NOMO-1 treated with dmso at 0.1 percent for 144 hours (cell line): ENCODE results near the gene KCNQ1.

ENCODE experiments used
- DNase-seq: peaks from one replicate; lab custom pipeline; 2025; ENCODE audit not compliant: unreplicated experiment; lab: John Stamatoyannopoulos, UW

The KCNQ1 gene

DNA sequence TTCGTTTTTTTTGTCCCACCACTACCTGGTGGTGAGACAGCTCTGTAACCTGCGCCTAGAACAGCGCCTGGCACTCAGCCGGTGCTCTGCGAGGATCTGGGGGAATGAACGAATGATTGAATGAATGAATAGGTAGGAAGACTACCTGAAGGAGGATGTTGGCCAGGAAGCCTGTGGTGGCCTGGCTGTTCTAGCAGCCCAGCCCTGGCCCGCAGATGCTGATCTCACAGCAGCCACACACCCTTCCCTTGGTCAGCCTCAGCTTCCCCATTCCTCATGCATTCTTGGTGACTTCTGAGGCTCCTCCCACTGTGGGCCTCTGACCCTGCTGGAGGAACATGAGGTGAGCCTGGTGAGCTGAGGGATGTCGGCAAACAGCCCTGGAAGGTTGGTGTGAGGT is 4.2 kb upstream of the KCNQ1 start:
- no peak for DNase-seq

DNA sequence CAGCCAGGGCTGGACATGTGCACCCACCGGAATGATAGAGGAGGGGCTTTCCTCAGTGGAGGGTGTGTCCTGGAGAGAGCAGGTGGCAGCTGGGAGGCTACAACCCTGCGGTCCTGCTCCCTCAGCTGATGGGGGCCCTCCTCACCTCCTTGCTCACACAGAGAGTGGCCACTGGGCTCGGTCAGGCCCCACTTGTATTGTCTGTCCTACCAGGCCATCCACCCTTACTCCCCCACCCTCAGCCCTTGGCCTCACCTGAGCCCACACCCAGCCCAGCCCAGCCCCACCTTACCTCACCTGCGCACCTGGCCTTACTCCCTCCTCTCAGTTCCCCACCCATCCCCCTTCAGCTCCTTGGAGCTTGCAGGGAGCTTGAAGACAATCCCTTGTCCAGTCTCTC is 3.6 kb upstream of the KCNQ1 start:
- DNase-seq: no peak

DNA sequence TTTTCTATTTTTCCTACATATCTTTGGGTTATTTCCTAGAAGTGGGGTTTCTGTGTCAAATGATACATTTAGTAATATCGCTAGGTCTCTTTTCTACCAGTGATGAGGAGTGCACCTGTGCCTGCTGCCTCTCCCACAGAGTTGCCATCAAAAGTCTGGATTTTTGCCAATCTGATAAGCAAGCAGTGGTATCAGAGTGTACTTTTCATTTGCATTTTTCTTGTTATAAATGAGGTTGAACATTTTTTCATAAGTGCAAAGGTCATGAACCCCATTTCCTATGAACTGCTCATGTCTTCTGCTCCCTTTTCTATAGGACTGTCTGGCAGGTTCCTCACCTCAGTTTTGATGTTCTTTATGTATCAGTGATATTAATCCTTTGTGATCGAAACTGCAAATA is 2.2 kb upstream of the KCNQ1 start:
- DNase-seq: no peak

DNA sequence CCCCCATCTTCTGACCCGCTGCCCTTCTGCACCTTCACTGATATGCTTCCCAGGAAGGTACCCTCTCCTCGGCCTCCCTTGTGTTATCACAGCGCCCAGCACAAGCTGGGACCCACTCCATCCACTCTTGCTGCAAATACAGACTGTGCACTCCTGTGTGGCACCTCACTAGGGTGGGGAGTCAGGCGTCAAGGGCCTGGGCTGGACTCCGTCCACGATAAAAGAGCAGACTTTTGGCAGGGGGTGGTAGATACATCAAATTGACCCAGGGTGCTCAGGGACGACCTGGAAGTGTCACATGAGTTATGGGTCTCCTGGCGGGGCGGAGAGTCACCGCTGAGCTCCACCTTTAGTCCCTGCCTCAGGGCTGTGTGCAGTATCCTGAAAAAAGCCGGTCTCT is 1.4 kb upstream of the KCNQ1 start:
- no peak for DNase-seq

DNA sequence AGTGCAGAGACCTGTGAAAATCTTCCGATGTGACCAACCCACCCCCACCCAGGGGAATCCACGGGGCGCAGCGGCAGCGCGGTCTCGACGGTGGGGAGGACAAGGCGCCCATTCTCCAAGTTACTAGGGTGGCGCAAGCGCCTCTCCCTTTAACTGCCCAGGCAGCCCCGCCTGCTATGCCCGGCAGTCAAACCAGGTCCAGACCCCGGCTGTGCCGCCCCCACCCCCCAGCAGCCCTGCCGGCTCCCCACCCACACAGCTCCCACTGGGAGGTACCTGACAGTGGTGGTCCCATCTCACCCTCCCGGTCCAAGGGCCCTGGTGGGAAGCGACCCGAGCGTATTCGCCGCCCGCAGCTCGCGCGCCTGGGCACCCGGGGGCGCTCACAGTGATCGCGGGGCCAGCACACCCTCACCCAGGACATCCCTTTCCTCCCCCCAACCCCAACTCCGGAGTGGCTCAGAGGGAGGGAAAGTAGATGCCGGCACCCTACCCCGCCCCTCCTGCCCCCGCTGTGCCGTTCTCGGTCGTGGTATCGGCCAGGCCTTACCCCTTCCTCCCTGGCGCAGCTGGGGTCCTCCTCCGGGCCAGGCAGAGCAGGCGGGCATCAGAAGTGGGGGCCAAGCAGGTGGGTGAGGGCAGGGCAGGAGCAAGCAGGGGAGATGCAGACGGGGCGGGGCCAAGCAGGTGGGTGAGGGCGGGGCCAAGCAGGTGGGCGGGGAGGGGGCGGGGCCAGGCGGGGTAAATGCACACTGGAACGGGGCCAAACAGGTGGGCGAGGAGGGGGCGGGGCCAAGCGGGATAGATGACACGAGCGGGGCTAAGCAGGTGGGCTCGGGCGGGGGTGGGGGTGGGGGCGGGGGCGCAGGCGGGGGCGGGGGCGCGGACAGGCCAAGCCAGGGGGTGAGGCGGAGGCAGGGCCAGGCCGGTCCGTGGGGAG is 657 bp upstream of the KCNQ1 start, which contains the start of gene TRPM5:
Gene TRPM5, minus strand, starts transcription at position 634 of the 940 bp plus-strand sequence. CDS start 21,478 bp downstream, outside the sequence.
- DNase-seq: no peak

DNA sequence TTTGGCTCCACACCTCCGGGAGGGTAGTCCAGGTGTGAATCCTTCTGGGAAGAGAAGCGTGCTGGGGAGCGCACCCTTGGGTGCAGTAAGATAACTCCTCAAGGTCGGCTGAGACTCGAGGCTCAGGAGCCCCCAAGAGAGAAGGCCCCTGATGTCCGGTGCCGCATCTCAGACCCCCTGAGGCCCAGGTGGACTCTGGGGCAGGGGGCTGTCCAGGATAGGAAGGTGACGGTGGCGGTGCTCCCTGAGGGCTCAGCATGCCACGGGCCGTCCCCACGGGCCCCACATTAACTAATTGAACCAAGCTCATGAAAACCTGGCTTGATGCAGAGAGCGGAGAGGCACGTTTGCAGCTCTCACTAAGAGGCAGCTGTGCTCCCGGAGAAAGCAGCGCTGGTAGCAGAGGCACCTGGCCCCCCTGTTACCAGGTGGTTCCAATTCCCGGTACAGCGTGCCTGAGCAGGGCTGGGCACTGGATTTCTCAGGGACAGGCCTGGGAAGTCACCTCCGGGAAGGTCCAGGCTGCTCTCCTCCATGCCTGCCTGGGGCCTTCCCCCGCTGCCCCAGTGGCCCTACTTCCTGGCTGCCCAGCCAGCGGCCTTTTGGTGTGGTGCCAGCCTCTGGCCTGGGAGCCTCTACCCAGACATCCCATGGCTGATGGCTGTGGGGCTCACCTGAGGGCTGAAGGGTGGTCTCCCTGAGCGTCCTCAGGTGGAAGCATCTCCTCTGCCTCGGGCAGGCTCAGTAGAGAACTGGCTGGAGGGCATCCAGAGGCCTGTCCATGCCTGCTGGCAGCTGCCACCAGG is 1.1 kb downstream of the KCNQ1 start:
- no peak for DNase-seq

DNA sequence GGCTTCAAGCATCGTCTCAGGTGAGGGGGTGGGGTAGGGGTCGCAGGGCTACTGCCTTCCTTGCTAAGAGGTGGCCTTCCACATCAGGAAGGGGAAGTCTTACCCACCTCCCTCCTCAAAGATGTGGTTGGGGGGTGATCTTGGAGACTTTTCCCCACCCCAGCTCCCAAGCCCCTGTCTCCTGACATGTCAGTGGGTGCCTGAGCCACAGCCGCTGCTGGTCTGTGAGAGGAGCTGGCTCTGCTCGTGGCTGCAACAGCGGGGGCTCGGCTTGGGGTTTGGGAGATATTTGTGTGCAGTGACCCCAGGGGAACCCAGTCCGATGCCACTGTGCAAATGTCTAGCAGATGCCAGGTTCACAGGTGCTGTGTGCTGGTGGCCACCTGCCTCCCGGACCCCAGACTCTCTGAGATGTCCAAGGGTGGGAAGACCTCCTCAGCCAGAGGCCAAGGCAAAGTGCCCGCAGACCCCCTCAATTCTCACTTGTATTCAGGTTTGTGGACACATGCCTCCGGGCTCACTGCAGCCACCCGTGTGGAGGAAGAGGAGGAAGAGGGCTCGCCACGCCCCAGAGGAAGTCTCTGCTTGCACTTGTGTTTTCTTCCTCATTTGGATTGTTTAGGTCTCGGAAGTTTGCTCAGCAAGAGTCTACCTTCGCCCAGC is 1.9 kb downstream of the KCNQ1 start:
- peak; percentile 60 for DNase-seq

DNA sequence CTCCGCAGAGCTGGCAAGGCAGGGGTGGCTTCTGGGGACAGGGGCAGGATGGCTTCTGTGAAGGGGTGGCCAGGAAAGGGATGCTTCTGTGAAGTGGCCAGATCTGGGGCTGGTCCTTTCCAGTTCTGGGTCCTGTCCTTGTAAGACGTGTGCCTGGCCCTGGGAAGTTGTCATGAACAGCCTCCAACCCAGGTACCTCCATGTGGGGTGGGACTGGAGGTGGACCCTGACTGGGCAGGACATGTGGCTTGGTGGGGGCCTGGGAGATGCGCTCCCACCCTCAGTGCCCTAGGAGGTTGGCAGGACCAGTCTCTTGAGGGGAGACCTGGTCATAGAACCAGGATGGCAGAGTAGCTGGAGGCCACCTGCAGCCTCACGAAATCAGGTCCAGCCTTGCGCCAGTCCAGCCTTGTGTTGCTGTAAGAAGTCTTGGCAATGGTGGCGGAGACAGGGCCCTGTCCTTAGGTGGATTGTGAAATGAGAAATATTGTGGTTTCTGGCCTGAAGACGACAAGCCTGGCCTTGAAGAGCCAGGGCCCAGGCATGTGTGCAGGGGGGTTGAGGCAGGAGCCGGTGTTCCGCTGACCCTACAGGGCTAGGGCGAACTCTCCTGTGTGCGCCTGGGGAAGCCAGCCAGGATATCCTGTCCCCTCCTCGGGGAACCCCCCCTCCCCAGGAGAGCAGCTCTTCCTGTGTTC is 2.6 kb downstream of the KCNQ1 start:
- DNase-seq: peak; percentile 49

DNA sequence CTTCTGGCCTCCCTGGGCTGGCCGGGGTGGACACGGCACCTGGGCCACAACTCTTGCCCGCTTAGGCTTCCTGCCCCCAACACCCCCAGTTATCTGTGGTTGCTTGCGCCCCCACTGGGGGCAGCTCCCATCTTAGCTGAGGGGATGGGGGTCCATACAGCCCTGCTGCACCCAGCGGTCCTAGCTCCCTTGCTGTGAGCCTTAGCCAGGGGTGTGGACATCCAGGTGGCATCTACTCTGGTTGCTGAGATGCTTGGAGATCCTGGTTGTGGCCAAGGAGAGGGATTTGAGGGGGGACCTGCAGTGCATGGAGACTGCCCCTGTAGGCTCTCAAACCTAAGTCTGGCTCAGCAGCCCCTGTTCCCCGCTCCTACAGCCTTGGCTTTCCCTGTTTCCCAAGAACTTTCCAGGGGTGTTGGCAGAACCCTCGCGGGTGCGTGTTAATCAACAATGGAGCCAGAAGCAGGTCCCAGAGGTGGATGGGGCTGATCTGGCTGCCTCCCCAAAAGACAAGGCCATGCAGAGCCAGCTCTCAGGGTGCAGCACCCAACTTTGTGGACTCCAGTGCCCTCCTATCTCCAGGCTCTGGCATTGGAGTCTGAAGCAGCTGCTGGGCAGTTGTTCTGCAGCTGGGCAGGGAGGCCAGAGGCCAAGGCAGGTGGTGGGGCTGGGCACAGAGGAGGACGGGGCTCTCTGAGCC is 3.3 kb downstream of the KCNQ1 start:
- no peak for DNase-seq

DNA sequence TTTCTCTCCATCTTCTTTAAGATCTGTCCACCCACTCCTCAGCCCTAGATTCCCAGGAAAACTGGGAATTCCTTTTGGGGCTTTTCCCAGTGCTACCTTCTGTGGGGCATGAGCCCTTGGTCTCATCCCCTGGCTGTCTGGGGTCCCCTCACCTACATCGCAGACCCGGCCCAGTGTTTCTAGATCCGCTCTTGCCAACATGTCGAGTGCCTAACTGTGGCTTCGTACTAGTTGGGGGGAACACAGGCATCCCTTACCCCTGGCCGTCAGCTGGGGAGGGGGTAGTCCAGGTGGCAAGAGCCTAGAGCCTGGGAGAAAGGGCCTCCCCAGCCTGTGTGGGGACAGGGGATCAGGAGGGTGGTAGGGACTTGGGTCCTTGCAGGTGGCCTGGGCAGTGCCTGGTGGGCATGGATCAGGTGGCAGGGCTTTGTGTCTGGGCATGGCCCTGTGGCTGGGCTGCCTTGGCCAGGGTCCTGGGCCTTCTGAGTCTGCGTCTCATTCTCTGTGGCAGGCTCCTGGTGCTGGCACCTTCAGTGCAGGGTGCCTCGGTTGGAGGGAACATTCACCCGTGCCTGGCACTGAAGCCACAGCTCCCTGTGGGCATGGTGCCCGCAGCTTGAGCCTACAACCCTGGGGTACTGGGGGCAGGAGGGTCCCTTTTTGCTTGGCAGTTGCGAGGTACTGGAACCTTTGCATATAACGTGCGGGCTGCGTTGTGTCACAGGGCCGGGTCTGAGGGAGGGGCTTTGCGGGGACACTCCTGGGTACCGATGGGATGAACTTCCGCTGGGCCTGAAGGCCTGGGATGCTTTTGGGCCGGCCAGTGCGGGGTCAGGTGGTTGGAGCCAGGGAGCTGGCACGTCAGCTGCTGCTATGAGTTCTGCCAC is 4.1 kb downstream of the KCNQ1 start:
- DNase-seq: no peak

DNA sequence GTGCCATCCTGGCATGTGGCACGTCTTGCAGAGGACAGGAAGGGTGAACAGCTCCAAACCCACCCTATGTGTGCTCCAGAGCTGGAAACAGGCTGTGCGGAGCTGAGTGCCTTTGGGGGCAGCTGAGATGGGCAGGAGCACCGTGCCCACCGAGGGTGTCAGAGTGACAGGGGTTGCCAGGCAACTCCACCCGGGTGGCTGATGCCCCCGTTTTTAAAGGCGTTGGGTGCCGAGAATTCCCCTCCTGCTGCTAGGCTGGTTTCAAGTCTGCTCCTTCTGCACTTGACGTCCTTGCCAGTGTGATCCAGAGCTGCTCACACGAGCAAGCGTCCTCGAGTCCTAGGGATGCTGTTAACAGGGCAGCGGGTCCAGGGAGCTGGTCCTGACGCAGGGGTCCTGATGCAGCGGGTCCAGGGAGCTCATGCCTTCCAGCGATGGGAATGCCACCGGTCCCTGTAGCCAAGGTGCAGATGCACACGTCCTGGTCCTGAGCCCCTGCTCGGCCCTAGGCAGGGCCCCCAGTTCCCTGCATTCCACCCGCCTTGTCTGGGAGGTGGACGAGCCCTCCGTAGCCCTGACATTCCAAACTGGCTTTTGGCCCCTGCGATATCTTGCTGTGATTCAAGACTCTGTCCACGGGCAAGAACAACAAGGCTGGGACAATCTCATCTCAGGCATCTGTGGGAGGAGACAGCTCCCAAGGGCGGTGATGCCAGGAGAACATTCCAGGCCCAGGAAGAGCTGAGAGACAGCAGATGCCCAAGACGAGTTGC is 4.9 kb downstream of the KCNQ1 start:
- no peak for DNase-seq

DNA sequence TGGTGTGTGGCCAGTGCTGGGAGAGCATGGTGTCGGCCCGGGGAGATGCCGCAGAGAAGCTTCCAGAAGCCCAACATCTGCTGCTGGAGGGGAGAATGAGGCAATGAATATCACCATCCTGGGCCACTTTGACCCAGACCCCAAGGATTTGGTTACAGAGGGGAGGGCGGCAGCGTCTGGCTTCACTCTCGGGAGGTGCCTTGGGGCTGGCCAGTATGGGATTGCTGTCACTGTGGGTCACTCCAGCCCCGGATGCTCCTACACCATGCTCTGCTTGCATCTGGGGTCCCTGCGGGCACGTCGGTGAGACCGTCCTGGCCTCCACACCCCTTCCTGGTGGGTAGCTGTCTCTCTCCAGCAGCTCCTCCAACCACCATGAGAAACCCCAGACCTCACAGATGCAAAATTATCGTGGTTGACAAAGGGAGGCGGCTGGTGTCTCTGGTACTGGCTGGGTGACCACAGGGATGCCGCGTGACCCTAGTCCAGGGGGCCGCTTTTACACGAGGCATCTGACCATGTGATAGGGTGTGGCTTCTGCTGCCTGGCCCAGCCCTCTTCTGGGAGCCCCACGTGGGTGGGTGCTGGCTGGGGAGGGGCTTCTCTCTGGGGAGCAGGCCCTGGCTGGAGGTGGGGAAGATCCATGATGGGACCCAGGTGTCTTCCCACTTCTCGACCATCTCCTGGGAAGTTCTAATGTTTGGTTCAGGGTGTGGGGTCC is 5.7 kb downstream of the KCNQ1 start:
- no peak for DNase-seq

DNA sequence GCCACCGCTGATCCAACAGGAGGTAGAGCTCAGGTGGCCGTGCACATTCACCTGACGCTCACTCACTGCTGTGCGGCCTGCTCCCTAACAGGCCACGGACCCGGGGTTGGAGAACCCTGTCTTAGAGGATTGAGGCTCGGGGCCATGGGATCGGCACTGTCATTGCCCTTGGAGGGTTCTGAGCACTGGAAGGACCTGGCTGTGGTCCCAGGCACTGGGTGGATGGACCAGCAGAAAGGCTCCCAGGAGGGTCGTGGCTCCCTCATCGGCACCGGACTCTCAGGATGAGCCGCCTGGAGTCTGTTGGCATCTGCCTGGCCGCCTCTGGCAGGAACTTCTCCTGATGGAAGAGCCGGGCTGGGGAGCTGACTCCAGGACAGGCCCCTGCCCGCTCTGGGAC is 6.5 kb downstream of the KCNQ1 start:
- DNase-seq: no peak

DNA sequence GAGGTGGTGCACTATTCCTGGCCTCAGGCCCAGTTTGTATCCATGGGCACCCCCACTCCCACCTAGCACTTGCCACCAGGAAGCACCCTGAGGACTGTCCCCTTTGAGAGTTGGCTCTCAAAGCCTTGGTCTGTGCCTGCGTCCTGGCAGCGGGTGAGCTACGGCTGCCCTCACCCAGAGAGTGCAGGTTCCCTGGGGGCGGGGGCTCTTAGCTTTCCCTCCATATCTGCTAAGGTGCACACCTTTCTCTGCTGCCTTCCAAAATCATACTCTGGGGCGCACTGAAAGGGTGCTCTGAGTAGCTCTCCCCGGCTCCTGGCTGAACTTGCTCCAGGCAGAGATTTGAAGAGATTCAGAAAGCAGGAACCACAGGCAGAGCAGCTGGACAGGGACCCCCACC is 7.1 kb downstream of the KCNQ1 start:
- no peak for DNase-seq

DNA sequence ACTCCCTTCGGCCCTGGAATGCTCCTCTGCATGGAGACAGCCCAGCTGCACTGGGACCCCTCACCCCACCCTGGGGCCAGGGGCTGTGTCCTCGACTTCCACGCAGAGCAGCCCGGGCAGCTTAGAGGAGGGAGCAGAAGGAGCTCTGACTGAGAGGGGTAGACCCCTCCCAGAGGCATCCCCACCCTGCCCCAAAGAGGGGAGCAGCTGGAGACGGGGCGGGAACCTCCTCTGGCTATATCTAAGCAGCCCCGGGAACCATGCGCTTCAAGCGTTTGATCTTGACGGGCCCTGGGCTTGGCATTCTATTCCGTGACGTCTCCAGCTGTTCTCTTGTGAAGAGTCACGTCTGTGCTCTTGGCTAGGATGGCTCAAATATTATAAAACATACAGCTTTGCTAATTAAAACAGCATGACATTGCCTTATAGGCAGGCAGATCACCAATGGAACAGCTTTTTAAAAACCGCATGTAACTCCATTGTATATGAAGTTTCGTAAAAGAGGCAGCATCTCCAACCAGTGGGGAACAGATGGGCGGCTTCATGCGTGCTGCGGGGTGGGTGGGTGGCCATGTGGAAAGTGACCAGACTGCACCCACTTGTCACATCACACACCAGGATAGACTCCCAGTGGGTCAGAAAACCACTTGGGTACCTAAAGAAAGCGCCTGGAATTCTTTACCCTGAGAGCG is 7.7 kb downstream of the KCNQ1 start:
- no peak for DNase-seq

DNA sequence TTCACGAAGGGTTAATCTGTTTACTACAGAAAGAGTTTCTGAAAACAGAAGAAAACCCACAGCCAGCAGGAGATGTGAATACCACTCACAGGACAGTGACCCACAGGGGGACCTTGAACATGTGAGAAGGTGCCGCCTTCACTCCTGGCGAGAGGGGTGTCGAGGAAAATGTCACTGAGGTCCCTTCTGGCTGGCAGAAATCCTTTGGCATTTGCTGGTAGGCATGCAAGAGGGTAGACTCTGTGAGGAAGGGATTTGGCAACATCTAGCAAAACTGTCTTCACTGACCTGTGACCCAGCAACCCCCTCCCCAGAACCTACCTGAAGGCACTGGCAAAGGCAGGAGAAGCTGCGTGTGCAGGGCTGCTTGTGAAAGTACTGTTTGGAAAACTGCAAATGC is 8.6 kb downstream of the KCNQ1 start:
- no peak for DNase-seq

DNA sequence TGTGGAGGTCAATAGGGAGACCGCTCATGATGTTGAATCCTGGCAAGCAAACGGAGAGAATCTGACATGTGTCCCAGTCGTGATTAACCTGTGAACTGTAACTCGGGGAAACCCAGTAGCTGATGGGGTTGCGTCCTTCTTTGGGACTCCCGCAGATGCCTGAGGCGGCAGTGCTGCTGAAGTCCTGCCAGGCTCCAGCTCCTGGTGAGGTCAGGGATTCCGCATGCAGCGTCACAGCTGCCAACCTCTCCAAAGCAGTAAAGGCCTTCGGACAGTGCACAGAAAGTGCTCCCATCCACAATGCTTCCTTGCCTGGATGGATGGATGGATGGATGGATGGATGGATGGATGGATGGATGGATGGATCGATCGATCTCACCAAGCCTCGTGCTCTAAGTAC is 13.5 kb downstream of the KCNQ1 start:
- DNase-seq: no peak
